ENCODE data around the gene RBM4. TPM values are rescaled to one million over a fixed set of nuclear protein-coding genes. Genes with fewer than 3 reads are reported as not detected.
A peak's percentile ranks its signal among the peaks of the same experiment; 100 is the strongest.

The RBM4 gene
- total RNA-seq, 1 donor from 2014 or later = 98.9 TPM

DNA sequence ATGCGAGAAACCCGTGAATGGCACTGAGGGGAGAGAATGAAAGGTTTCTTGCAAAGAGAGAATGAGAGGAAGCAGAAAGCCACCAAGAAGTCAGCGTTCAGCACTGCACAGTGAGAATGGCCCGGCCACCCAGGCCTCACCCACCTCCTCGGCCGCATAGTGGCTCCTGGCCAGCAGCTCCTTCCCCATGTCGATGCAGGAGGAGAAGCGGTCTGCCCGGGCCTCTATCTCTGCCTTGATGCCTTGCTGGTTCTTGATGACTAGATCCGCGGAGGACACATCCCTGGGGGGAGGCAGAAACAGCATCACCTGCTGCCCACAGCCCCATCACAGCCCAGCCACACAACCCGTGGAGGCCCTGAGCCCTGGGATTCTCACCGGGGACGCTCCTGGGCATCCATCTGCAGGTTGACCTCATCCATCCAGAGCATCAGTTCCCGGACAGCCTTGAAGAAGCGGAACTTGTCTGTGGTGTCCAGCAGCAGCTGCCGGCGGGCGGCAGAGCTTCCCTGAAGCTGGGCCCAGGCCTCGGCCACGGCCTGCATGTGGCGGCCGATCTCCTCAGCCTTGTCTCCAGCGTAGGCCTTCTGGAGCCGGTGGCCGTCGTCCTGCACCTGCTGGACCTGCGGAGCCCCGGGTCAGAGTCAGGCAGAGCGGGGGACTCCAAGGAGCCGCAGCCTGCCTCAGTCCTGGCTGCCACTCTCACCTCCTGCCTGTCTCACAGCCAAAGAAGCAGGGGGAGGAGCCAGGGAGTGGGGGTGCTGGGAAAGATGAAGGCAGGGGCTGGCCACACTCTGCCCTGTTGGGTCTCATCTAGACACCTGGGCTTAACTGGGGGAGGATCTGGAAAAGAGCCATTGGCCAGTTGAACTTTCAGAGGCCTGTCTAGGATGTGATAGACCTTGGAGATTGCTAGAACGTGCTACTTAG, 51.4 kb downstream of the RBM4 start:
- Histone ChIP-seq H3K27me3 (no peaks in the 10 kb centered on the region), H3K4me1 (no peaks in the 10 kb centered on the region), H3K36me3 (no peaks in the 10 kb centered on the region), H3K4me3 (no peak overlapping the region), H3K9me3 (no peaks in the 10 kb centered on the region), H3K27ac (no peak overlapping the region)
- peak; percentile 51 for DNase-seq
- intact Hi-C loops (cut with DNase I) = no loop called here
- ATAC-seq = no peak
- no peak for TF ChIP-seq CTCF (IDR thresholded peaks at IDR 0.05)

- Histone ChIP-seq H3K27ac (no peak overlapping the region), H3K27me3 (no peaks in the 10 kb centered on the region), H3K4me1 (no peaks in the 10 kb centered on the region), H3K9me3 (no peaks in the 10 kb centered on the region), H3K4me3 (no peak overlapping the region), H3K36me3 (no peaks in the 10 kb centered on the region)
- no peak for TF ChIP-seq CTCF (IDR thresholded peaks at IDR 0.05)
- intact Hi-C loops (cut with DNase I) = no loop called here
- no peak for ATAC-seq
- peak; percentile 52 for DNase-seq
Measured at GRCh38 chr11:66691311-66691980, 52.9 kb downstream of the RBM4 start.

GRCh38 chr11:66692446-66692845, 53.9 kb downstream of the RBM4 start:
- intact Hi-C loops (cut with DNase I) = no loop called here
- no peak for ATAC-seq
- no peaks in the 10 kb centered on the region for H3K9me3 ChIP-seq

DNA sequence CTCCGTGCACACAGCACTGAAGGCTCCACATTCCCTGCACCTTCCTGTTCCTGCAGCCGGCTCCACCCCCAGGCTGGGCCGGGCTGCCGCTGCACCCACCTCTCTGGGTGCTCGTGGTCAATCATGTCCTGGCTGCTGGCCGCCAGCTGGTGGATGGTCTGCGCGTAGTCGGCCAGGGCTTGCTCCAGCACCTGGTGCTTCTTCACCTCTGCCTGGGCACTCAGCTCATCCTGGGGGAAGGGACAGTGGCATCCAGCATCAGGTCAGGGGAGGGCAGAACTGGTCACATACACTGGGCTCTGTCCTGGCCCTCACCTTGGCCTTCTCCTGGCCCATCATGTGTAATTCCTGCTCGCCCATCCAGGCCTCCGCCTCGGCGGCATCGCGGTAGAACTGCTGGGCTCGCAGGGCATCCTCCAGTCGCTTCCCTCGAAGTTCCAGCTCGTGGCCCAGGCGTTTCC, 54.4 kb downstream of the RBM4 start:
- Histone ChIP-seq H3K36me3 (no peaks in the 10 kb centered on the region), H3K4me3 (no peak overlapping the region), H3K27me3 (no peaks in the 10 kb centered on the region), H3K4me1 (no peaks in the 10 kb centered on the region), H3K27ac (no peak overlapping the region), H3K9me3 (no peaks in the 10 kb centered on the region)
- intact Hi-C loops (cut with DNase I) = no loop called here
- DNase-seq = peak; percentile 58
- TF ChIP-seq CTCF (IDR thresholded peaks at IDR 0.05) = no peak
- ATAC-seq = no peak

More at GRCh38 chr11:66692446-66692845, 53.9 kb downstream of the RBM4 start:
- no peak overlapping the region for H3K4me3 ChIP-seq
- H3K4me1 ChIP-seq = no peaks in the 10 kb centered on the region
- no peak for TF ChIP-seq CTCF (IDR thresholded peaks at IDR 0.05)
- no peaks in the 10 kb centered on the region for H3K36me3 ChIP-seq
- H3K27me3 ChIP-seq = no peaks in the 10 kb centered on the region
- H3K27ac ChIP-seq = no peak overlapping the region
- peak; percentile 42 for DNase-seq

DNA sequence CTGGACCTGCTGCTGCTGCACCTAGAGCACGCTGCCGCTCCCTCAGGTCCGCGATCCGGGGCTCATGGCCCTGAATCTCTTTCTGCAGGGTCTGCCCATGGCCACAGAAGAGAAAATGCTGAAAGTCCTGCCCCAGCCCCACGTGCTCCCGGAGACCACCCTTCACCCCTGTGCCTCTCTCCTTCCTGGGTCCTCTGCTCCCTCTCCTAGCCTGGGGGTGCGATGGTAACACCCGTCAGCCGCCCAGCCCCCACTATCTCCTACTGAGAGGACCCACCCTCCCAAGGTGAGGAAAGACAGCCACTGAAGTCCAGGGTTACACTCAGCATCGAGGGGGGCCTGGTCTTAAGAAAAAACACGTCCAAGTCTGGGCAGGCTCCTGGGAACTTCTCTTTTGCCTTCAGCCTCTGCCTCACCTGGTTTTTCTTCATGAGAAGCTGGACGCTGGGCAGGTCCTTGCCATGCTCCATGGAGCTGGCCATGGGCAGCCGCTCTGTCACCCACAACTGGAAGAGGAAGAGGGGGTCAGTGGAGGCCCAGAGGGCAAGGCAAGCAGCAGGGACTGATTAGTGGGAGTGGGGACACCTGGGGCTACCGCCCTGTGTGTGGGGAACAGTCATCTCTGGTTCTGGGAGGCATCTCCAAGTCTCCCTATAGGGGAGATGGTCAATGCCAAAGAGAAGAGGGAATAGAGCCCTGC, 55.0 kb downstream of the RBM4 start:
- ATAC-seq (no peak), DNase-seq (peak; percentile 51)
- Histone ChIP-seq H3K27me3 (no peaks in the 10 kb centered on the region), H3K4me1 (no peaks in the 10 kb centered on the region), H3K27ac (no peak overlapping the region), H3K9me3 (no peaks in the 10 kb centered on the region), H3K36me3 (no peaks in the 10 kb centered on the region), H3K4me3 (no peak overlapping the region)
- intact Hi-C loops (cut with DNase I) = no loop called here
- TF ChIP-seq CTCF (IDR thresholded peaks at IDR 0.05) = no peak
